Right cardiac atrium (tissue), 5 donors: ENCODE measurements around the gene SPPL2C. TPM values are rescaled to one million over a fixed set of nuclear protein-coding genes. Genes with fewer than 3 reads are reported as not detected.
A peak's percentile ranks its signal among the peaks of the same experiment; 100 is the strongest.

Experiments used
- ATAC-seq, 2 donors: fragments of 200-7000 bp; cut with Tn5 transposase; one replicate each; pipeline versions ENCODE4 v1.8.0 to v1.9.1; 2020; ENCODE audit warnings: moderate library complexity in 2 of 2, mild to moderate bottlenecking in 1 of 2
- DNase-seq, 3 donors: peaks; one replicate each; pipeline ENCODE4 v3.0.0-alpha.2; 2020
- H3K27ac ChIP-seq: one replicate; pipeline ENCODE4 v1.5.1; 2013; ENCODE audit warnings: mild to moderate bottlenecking, low read length, control low read depth, moderate library complexity
- H3K27me3 ChIP-seq: one replicate; pipeline ENCODE4 v1.6.1; 2013; ENCODE audit not compliant: control insufficient read depth, insufficient read depth
- H3K4me1 ChIP-seq: one replicate; pipeline ENCODE4 v1.6.1; 2013; ENCODE audit warnings: low read length; ENCODE audit not compliant: control insufficient read depth, insufficient read depth
- H3K4me3 ChIP-seq: one replicate; pipeline ENCODE4 v1.5.1; 2013; ENCODE audit warnings: low read length, control low read depth
- H3K9me3 ChIP-seq: one replicate; pipeline ENCODE4 v1.6.1; 2013; ENCODE audit warnings: low read length; ENCODE audit not compliant: control insufficient read depth
- WGBS: extraction: QIAGEN DNeasy Blood & Tissue Kit; methylation state at CpG from one replicate; pipeline ENCODE4 v1.1.7; 2013; 5-methylcytosine and 5-hydroxymethylcytosine counted together
- intact Hi-C, 4 donors: fragments of 100-400 bp; cut with DNase I; formaldehyde crosslinking; loops; one replicate each; pipeline versions ENCODE4 v1.11.0 to v1.14.0; 2022 to 2023
- polyA plus RNA-seq: library from polyadenylated mRNA; stranded (reverse); fragments of 200-250 nt; gene quantifications from one replicate; pipeline ENCODE4 v1.2.3, GENCODE V29; 2013
- total RNA-seq, 4 donors: library from RNA; stranded (reverse); fragmentation: NEBNext Ultra II Directional; extraction: Animal tissue kit (Norgen Biotek cat#: 25700); gene quantifications; one replicate each; pipeline ENCODE4 v1.2.1, GENCODE V29; 2021
- donor health status: healthy with polysubstance abuse.
- donor health status: DM: no; HTN: yes; CAD: no.
- donor health status: DM: no; HTN: no; CAD: no.
- donor health status: DM: no; HTN: yes; CAD: no; lungs with severe emphysema.
- donor health status: DM: yes; HTN: yes; CAD: no.

Gene SPPL2C
- total and polyA plus RNA-seq, 5 donors, result not detected

DNA sequence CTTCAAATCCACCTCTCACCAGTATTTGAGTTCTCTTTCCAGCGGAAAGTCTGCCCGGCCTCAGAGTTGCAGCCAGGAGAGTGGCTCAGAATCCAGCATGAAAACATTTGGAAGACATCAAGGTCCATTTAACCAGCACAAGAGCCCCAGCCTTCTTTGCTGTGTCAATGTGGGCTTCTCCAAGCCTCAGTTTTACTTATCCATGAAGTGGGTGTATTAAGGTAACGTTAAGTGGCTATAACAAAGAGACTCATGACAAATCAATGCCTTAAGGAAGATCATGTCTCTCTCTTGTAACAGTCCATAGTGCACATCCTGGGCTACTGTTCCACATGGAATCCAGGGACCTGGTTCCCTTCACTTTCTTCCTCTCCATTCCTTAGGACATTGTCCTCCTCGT lies 959 bp upstream of the SPPL2C start:
- intact Hi-C loops, result no loop called here
- Histone ChIP-seq H3K27ac (no peak overlapping the region), H3K4me1 (no peaks in the 10 kb centered on the region), H3K4me3 (no peak overlapping the region), H3K27me3 (no peaks in the 10 kb centered on the region), H3K9me3 (no peaks in the 10 kb centered on the region)
- WGBS, result 86% methylated on average over 4 of the region's 4 CpGs
- DNase-seq (no peak), ATAC-seq (no peak)

GRCh38 chr17:45845376-45846185 lies 900 bp downstream of the SPPL2C start:
- Histone ChIP-seq H3K27ac (no peak overlapping the region), H3K4me1 (no peaks in the 10 kb centered on the region), H3K4me3 (no peak overlapping the region), H3K27me3 (no peaks in the 10 kb centered on the region), H3K9me3 (no peaks in the 10 kb centered on the region)
- ATAC-seq (no peak), DNase-seq (no peak)
- intact Hi-C loops, result no loop called here
- WGBS, result 87% methylated on average over 35 of the region's 35 CpGs

DNA sequence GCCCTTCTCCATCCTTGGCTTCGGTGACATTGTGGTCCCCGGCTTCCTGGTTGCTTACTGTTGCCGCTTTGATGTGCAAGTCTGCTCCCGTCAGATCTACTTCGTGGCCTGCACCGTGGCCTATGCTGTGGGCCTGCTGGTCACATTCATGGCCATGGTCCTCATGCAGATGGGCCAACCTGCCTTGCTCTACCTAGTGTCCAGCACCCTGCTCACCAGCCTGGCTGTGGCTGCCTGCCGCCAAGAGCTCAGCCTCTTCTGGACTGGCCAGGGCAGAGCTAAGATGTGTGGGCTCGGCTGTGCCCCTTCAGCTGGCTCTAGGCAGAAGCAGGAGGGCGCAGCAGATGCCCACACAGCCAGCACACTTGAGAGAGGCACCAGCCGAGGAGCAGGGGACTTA lies 1.5 kb downstream of the SPPL2C start:
- no peaks in the 10 kb centered on the region for H3K27me3 ChIP-seq
- H3K4me3 ChIP-seq, result no peak overlapping the region
- 89% methylated on average over 10 of the region's 10 CpGs for WGBS
- no peak for ATAC-seq
- intact Hi-C loops, result no loop called here
- no peak for DNase-seq
- no peaks in the 10 kb centered on the region for H3K9me3 ChIP-seq
- H3K27ac ChIP-seq, result no peak overlapping the region
- no peaks in the 10 kb centered on the region for H3K4me1 ChIP-seq

- H3K27me3 ChIP-seq, result no peaks in the 10 kb centered on the region
- H3K4me3 ChIP-seq, result no peak overlapping the region
- H3K9me3 ChIP-seq, result no peaks in the 10 kb centered on the region
- intact Hi-C loops, result no loop called here
- no peak for DNase-seq
- 75% methylated on average over 9 of the region's 9 CpGs for WGBS
- H3K4me1 ChIP-seq, result no peaks in the 10 kb centered on the region
- H3K27ac ChIP-seq, result no peak overlapping the region
- no peak for ATAC-seq
These were observed 2.0 kb downstream of the SPPL2C start for GRCh38 chr17:45846646-45847045.

DNA sequence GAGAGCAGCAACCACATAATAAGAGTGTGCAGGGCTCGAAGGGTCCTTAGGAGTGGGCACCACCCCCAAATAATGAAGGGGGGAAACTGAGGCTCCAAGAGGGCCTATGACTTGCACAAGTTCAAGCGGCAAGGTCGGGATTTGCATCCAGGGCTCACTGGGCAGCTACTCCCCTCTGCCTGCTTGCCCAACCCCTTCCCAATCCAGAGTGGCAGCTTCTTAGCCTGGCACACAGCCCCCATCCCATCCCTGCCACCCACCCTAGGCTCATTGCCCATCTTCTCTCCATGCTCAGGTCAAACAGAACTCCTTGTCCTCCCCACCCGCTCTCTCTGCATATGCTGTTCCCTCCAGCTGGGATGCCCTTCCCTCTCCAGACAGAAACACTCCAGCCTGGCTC lies 2.4 kb downstream of the SPPL2C start:
- H3K4me1 ChIP-seq, result no peaks in the 10 kb centered on the region
- DNase-seq (no peak), ATAC-seq (no peak)
- intact Hi-C loops, result no loop called here
- no peaks in the 10 kb centered on the region for H3K27me3 ChIP-seq
- no peak overlapping the region for H3K4me3 ChIP-seq
- no peaks in the 10 kb centered on the region for H3K9me3 ChIP-seq
- H3K27ac ChIP-seq, result no peak overlapping the region
- WGBS, result 88% methylated on average over 4 of the region's 4 CpGs

GRCh38 chr17:45847747-45848146 lies 3.1 kb downstream of the SPPL2C start:
- no peak overlapping the region for H3K4me3 ChIP-seq
- H3K27me3 ChIP-seq, result no peaks in the 10 kb centered on the region
- DNase-seq (no peak), ATAC-seq (no peak)
- H3K27ac ChIP-seq, result no peak overlapping the region
- H3K4me1 ChIP-seq, result no peaks in the 10 kb centered on the region
- H3K9me3 ChIP-seq, result no peaks in the 10 kb centered on the region
- intact Hi-C loops, result no loop called here
- WGBS, result 83% methylated on average over 5 of the region's 5 CpGs

GRCh38 chr17:45848405-45848804 lies 3.7 kb downstream of the SPPL2C start:
- WGBS, result 87% methylated on average over 9 of the region's 9 CpGs
- ATAC-seq, result no peak
- Histone ChIP-seq H3K4me1 (no peaks in the 10 kb centered on the region), H3K4me3 (no peak overlapping the region), H3K27me3 (no peaks in the 10 kb centered on the region), H3K9me3 (no peaks in the 10 kb centered on the region), H3K27ac (no peak overlapping the region)
- intact Hi-C loops, result no loop called here
- DNase-seq, result no peak

- Histone ChIP-seq H3K9me3 (no peaks in the 10 kb centered on the region), H3K4me3 (no peak overlapping the region), H3K27ac (no peak overlapping the region), H3K27me3 (no peaks in the 10 kb centered on the region), H3K4me1 (no peaks in the 10 kb centered on the region)
- WGBS, result 53% methylated on average over 15 of the region's 15 CpGs
- intact Hi-C loops, result no loop called here
- DNase-seq (peak in 2 of 3 donors; percentile 36 to 66), ATAC-seq (peak; percentile 52 to 57)
These were observed 4.3 kb downstream of the SPPL2C start for GRCh38 chr17:45848868-45849535.

DNA sequence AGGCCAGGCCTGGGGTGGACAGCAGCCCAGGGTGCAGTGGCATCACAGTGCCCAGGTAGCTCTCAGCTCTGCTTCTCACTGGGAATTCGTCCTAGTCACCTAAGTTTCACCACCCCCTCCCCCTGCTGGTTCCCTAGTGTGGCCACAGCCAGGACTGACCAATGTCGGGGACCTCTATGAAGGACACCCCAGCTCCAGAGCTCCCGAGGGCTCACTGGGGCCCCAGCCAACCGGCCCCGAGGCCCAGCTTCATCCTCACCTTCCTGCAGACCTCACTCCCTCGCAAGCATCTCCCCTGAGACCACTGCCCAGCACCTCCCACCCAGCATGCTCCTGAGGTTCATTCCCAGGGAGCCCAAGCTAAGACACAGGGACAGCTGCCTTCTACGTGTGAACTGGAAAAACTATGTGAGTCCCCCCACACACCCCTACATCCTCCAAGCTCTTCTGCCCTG lies 4.9 kb downstream of the SPPL2C start:
- no peak for DNase-seq
- no peaks in the 10 kb centered on the region for H3K27me3 ChIP-seq
- 71% methylated on average over 7 of the region's 7 CpGs for WGBS

DNA sequence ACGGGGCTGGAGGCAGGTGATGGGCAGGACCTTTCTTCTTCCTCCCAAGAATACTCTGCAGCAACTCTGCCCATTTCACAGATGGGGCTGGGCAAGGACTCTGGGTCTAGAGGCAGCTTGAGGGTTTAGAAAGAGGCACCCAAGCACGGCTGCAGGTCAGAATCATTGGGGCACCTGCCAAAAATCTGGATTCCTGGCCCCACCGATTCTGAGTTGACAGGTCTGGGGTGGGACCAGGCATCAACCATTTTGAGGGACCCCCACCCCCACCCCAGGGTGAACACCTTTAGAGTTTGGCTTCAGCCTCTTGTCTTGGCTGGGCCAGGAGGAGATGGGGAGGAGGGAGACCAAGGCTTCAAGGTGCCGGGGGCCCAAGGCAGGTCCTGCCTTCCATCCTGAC lies 5.3 kb downstream of the SPPL2C start:
- Histone ChIP-seq H3K27me3 (no peaks in the 10 kb centered on the region), H3K27ac (no peak overlapping the region), H3K4me3 (no peak overlapping the region), H3K4me1 (no peaks in the 10 kb centered on the region), H3K9me3 (no peaks in the 10 kb centered on the region)
- no peak for DNase-seq
- ATAC-seq, result no peak
- WGBS, result 79% methylated on average over 4 of the region's 4 CpGs
- intact Hi-C loops, result no loop called here

More for the DNA sequence above, 4.9 kb downstream of the SPPL2C start:
- no peak for ATAC-seq
- H3K4me3 ChIP-seq, result no peak overlapping the region
- no peak overlapping the region for H3K27ac ChIP-seq
- H3K4me1 ChIP-seq, result no peaks in the 10 kb centered on the region
- intact Hi-C loops, result no loop called here
- H3K9me3 ChIP-seq, result no peaks in the 10 kb centered on the region

DNA sequence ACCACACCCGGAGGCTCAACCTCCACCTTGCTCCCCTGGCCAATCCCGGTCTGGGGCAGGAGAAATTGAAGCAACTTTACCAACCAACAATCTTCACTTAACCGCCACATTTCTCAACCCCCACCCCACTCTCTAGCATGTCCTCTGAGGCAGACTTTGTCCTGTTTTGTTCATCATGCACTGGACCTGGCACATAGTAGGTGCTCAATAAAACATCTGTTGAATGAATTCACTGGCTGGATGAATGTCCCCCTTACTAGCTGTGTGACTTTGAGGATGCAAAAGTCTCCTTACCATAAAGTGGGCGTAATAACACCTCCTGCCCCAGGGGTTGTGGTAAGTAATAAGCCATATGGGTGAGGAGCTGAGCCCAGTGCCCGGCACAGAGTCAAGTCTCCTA lies 5.8 kb downstream of the SPPL2C start:
- no peaks in the 10 kb centered on the region for H3K27me3 ChIP-seq
- DNase-seq (no peak), ATAC-seq (no peak)
- no peak overlapping the region for H3K27ac ChIP-seq
- H3K4me1 ChIP-seq, result no peaks in the 10 kb centered on the region
- no peaks in the 10 kb centered on the region for H3K9me3 ChIP-seq
- intact Hi-C loops, result no loop called here
- H3K4me3 ChIP-seq, result no peak overlapping the region
- 89% methylated on average over 5 of the region's 5 CpGs for WGBS
